Astrocyte (in vitro differentiated cells and primary cell): ENCODE data around the gene TMEM50A. TPM values are rescaled to one million over a fixed set of nuclear protein-coding genes. Genes with fewer than 3 reads are reported as not detected.
A peak's percentile ranks its signal among the peaks of the same experiment; 100 is the strongest.
"Not testable (repeated sequence)": the region's sequence is repeated elsewhere in the genome, so short reads cannot be mapped to it uniquely, and the experiment has no call there.

ENCODE experiments used
- DNase-seq: peaks from one replicate; pipeline ENCODE4 v3.0.0-alpha.2; 2010; ENCODE audit warnings: low read depth
- FAIRE-seq: peaks from 2 replicates; lab custom pipeline; 2011; peaks lifted over from hg19 to GRCh38; lab: Jason Lieb, UNC
- H2AFZ ChIP-seq: 2 replicates; pipeline ENCODE4 v1.6.0; 2012; ENCODE audit warnings: low read depth, low read length, inconsistent platforms
- H3K27ac ChIP-seq: 2 replicates; pipeline ENCODE4 v1.5.1; 2011; ENCODE audit warnings: low read depth, low read length, inconsistent platforms
- H3K27me3 ChIP-seq: 2 replicates; pipeline ENCODE4 v1.6.0; 2011; ENCODE audit warnings: low read length, inconsistent platforms; ENCODE audit not compliant: insufficient read depth
- H3K36me3 ChIP-seq: 2 replicates; pipeline ENCODE4 v1.5.1; 2011; ENCODE audit warnings: low read length, inconsistent platforms; ENCODE audit not compliant: insufficient read depth
- H3K4me1 ChIP-seq: 2 replicates; pipeline ENCODE4 v1.5.1; 2011; ENCODE audit warnings: low read length, inconsistent platforms; ENCODE audit not compliant: insufficient read depth
- H3K4me2 ChIP-seq: 2 replicates; pipeline ENCODE4 v1.6.0; 2012; ENCODE audit warnings: low read length, inconsistent platforms
- H3K4me3 ChIP-seq: 2 replicates; pipeline ENCODE4 v1.5.1; 2011; ENCODE audit warnings: low read depth, mild to moderate bottlenecking, low read length, inconsistent platforms; ENCODE audit not compliant: insufficient read depth
- H3K79me2 ChIP-seq: 2 replicates; pipeline ENCODE4 v1.6.0; 2012; ENCODE audit warnings: mild to moderate bottlenecking, low read length, inconsistent platforms; ENCODE audit not compliant: insufficient read depth
- H3K9ac ChIP-seq: 2 replicates; pipeline ENCODE4 v1.6.0; 2012; ENCODE audit warnings: mild to moderate bottlenecking, low read length, inconsistent platforms
- H3K9me3 ChIP-seq: 2 replicates; pipeline ENCODE4 v1.5.1; 2012; ENCODE audit warnings: low read depth, mild to moderate bottlenecking, low read length, inconsistent platforms; ENCODE audit not compliant: insufficient read depth
- H4K20me1 ChIP-seq: 2 replicates; pipeline ENCODE4 v1.6.0; 2012; ENCODE audit warnings: low read length, inconsistent platforms; ENCODE audit not compliant: insufficient read depth
- H3K27ac Mint-ChIP-seq: one replicate; pipeline ENCODE4 v1.8.0; 2021; ENCODE audit warnings: mild to moderate bottlenecking, mixed read lengths; ENCODE audit not compliant: unreplicated experiment
- H3K27me3 Mint-ChIP-seq: one replicate; pipeline ENCODE4 v1.8.0; 2021; ENCODE audit warnings: low read depth, mixed read lengths; ENCODE audit not compliant: unreplicated experiment
- H3K36me3 Mint-ChIP-seq: one replicate; pipeline ENCODE4 v1.8.0; 2021; ENCODE audit warnings: low read depth, mixed read lengths; ENCODE audit not compliant: unreplicated experiment
- H3K4me1 Mint-ChIP-seq: one replicate; pipeline ENCODE4 v1.8.0; 2021; ENCODE audit warnings: low read depth, mixed read lengths; ENCODE audit not compliant: unreplicated experiment
- H3K4me3 Mint-ChIP-seq: one replicate; pipeline ENCODE4 v1.8.0; 2021; ENCODE audit warnings: mild to moderate bottlenecking, moderate library complexity, mixed read lengths; ENCODE audit not compliant: unreplicated experiment
- H3K9me3 Mint-ChIP-seq: one replicate; pipeline ENCODE4 v1.8.0; 2021; ENCODE audit warnings: mild to moderate bottlenecking, mixed read lengths; ENCODE audit not compliant: unreplicated experiment
- total RNA-seq: library from RNA; stranded (reverse); gene quantifications from 2 replicates; pipeline ENCODE4 v1.2.1, GENCODE V29; 2021
- TF ChIP-seq, protein P1 (sequence below): IDR thresholded peaks from 2 replicates; pipeline ENCODE4 v1.5.1; 2011; ENCODE audit warnings: low read depth, mild to moderate bottlenecking, inconsistent platforms, low read length, moderate library complexity; ENCODE audit not compliant: insufficient read depth

The TMEM50A gene
- total RNA-seq, 1 donor from 2014 or later = 175 TPM

DNA sequence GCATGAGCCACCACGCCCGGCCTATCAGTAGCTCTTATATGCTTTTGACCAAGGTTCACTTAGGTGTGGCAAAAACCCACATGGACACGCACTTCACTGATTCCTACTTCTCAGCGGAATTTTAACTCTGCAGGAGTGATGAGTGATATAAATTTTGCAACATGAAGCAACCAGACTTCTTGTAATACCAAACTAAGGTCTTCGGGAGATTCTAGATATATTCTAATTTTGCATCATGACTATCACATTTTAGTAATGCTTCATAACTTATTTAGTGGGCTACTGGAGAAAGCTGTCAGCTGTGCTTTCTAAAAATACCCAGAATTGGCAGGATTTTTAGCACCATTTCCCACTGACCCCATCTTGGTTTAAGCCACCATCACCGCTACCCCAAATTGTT is 54.7 kb downstream of the TMEM50A start:
- H3K4me3 ChIP-seq = no peak overlapping the region
- FAIRE-seq = no peak
- H3K36me3 Mint-ChIP-seq = peaks cover 2% of the 10 kb centered on the region

DNA sequence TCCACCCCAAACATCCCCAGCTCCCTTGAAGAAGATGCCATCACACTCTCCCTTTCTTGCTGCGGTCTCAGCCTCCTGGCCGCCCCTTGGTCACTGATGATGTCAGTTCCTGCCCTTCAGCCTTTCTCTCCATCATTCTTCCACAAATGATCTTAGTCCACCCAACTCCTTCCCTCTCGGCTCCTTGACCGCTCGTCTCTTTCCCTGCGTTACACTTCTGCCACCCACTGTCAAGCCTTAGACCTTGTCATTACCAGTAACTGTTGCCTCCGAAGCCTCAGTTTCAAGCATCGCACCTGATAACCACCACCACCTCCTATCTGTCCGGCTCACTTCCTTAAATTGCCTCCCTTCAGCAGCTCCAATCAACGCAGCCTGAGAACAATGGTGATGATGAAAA is 59.4 kb downstream of the TMEM50A start:
- not testable (repeated sequence) for H3K27ac ChIP-seq, H3K4me3 Mint-ChIP-seq, H3K9ac ChIP-seq, H3K36me3 Mint-ChIP-seq, H3K79me2 ChIP-seq, H4K20me1 ChIP-seq, H3K27ac Mint-ChIP-seq, H3K4me3 ChIP-seq, DNase-seq, H3K4me1 ChIP-seq, H3K36me3 ChIP-seq, H2AFZ ChIP-seq, FAIRE-seq, H3K4me2 ChIP-seq, H3K27me3 ChIP-seq, H3K9me3 Mint-ChIP-seq, H3K4me1 Mint-ChIP-seq, H3K9me3 ChIP-seq
- H3K27me3 Mint-ChIP-seq = peaks cover 29% of the 10 kb centered on the region

More for the DNA sequence above, 54.7 kb downstream of the TMEM50A start:
- H3K4me1 Mint-ChIP-seq = no peaks in the 10 kb centered on the region
- Histone ChIP-seq H3K79me2 (no peaks in the 10 kb centered on the region), H3K4me2 (no peak overlapping the region), H3K27ac (no peak overlapping the region), H2AFZ (no peak overlapping the region), H3K36me3 (no peaks in the 10 kb centered on the region), H3K9ac (no peak overlapping the region), H4K20me1 (no peaks in the 10 kb centered on the region), H3K27me3 (no peaks in the 10 kb centered on the region), H3K9me3 (no peaks in the 10 kb centered on the region), H3K4me1 (no peaks in the 10 kb centered on the region)
- peaks cover 3% of the 10 kb centered on the region for H3K9me3 Mint-ChIP-seq
- H3K4me3 Mint-ChIP-seq = no peak overlapping the region
- no peak for DNase-seq
- TF ChIP-seq, protein P1, sequence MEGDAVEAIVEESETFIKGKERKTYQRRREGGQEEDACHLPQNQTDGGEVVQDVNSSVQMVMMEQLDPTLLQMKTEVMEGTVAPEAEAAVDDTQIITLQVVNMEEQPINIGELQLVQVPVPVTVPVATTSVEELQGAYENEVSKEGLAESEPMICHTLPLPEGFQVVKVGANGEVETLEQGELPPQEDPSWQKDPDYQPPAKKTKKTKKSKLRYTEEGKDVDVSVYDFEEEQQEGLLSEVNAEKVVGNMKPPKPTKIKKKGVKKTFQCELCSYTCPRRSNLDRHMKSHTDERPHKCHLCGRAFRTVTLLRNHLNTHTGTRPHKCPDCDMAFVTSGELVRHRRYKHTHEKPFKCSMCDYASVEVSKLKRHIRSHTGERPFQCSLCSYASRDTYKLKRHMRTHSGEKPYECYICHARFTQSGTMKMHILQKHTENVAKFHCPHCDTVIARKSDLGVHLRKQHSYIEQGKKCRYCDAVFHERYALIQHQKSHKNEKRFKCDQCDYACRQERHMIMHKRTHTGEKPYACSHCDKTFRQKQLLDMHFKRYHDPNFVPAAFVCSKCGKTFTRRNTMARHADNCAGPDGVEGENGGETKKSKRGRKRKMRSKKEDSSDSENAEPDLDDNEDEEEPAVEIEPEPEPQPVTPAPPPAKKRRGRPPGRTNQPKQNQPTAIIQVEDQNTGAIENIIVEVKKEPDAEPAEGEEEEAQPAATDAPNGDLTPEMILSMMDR = no peak
- H3K27ac Mint-ChIP-seq = no peak overlapping the region
- H3K27me3 Mint-ChIP-seq = peaks cover 18% of the 10 kb centered on the region

DNA sequence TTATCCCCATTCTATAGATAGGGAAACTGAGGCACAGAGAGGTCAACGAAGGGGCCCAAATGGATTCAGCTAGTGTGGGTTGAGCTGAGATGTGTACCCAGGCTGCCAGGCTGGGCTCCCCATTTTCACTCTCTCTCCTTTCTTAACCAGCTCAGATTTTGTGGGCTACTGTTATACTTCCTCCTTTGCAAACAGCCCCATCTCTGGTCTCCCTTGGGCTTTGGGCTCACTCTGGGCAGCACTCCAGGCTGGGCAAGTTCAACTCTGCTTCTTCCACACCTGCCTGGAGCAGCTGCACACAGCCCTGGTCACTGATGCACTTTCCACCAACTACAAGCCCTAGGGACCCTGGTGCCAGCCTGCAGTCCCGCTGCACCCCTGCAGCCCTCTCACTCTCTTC is 59.9 kb downstream of the TMEM50A start:
- H3K4me1 ChIP-seq, H3K27ac ChIP-seq, H3K79me2 ChIP-seq, H3K4me2 ChIP-seq, H2AFZ ChIP-seq, H3K27ac Mint-ChIP-seq, DNase-seq, H3K36me3 Mint-ChIP-seq, H3K4me3 Mint-ChIP-seq, H3K4me1 Mint-ChIP-seq, H3K27me3 ChIP-seq, H4K20me1 ChIP-seq, H3K9me3 ChIP-seq, H3K9me3 Mint-ChIP-seq, H3K36me3 ChIP-seq, H3K4me3 ChIP-seq, H3K9ac ChIP-seq, FAIRE-seq: not testable (repeated sequence)
- peaks cover 30% of the 10 kb centered on the region for H3K27me3 Mint-ChIP-seq

DNA sequence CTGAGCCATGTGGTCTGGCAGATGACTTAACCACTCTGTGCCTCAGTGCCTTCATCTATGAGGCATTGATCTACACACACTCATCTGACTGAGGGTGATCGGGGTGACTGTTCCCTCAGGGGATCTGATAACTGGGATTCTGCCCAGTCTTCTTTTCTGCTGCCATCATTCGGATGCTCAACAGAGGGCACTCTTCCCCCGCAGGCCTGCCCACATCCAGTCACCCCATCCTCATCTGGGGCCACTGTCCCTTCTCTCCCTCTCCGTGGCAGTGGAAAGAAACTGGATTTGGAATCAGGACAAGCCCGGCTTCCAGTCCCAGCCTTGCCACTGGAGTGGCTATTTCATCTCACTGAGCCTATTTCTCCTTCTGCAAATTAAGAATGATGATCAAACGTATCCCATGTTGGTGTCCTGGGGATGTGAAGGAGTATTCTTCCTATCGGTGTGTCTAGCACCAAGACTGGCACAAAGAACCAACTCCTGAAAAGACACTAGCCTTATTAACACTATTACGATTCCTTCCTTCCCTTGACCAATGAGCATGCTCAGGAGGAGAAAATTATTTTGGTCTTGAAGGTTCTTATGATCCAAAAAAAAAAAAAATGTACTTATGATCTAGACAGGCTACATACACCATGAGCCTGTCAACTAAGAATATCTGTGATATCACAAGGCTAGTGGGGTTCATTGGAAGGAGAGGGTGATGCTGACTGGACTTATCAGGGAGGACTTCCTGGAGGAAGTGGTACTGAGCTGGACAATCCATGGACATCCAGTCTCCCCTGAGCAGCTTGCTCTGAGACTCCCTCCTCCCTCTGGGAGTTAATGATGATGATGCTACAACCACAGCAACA is 65.0 kb downstream of the TMEM50A start:
- not testable (repeated sequence) for H3K9me3 ChIP-seq, H3K27ac ChIP-seq, H2AFZ ChIP-seq, H3K27me3 ChIP-seq, H3K27ac Mint-ChIP-seq, H3K4me1 Mint-ChIP-seq, H3K36me3 ChIP-seq, DNase-seq, H3K79me2 ChIP-seq, H4K20me1 ChIP-seq, H3K4me3 ChIP-seq, H3K4me1 ChIP-seq, H3K9ac ChIP-seq, H3K4me2 ChIP-seq, H3K9me3 Mint-ChIP-seq, H3K36me3 Mint-ChIP-seq, H3K4me3 Mint-ChIP-seq
- peaks cover 27% of the 10 kb centered on the region for H3K27me3 Mint-ChIP-seq
- peak; percentile 5 for FAIRE-seq

DNA sequence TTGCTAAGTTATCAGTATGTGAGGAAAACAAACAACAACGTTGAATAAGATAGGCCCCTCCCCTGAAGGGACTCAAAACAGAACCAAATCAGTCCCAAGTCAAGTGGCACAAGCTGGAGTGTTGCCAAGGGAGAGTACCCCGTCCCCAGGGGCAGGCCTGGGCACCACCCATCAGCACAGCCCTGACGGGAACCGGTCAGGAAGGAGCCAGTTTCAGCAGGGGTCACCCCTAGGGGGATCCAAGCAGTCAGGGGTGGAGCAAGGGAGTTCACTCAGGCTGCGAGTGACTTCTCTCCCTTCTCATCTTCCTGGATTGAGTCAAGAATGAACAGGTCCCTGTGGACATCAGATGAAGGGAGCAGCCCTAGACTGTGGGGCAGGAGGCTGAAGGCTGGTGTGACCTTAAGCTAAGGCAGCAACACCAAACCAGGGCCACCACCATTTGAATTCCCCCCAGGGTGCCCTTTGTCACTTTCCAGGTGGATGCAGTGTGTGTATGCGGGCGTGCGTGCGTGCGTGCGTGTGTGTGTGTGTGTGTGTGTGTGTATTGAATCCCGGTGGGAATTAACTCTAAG is 67.7 kb downstream of the TMEM50A start:
- H3K27me3 ChIP-seq, FAIRE-seq, H3K4me3 Mint-ChIP-seq, H3K4me3 ChIP-seq, H3K27ac Mint-ChIP-seq, H3K9ac ChIP-seq, H3K79me2 ChIP-seq, H2AFZ ChIP-seq, H3K36me3 Mint-ChIP-seq, H3K4me1 Mint-ChIP-seq, DNase-seq, H3K9me3 Mint-ChIP-seq, H3K36me3 ChIP-seq, H3K4me2 ChIP-seq, H3K27ac ChIP-seq, H3K4me1 ChIP-seq, H3K9me3 ChIP-seq, H4K20me1 ChIP-seq: not testable (repeated sequence)
- H3K27me3 Mint-ChIP-seq = peaks cover 19% of the 10 kb centered on the region
